Heart left ventricle (tissue), 13 donors: ENCODE data around the gene FAM209A.

Experiments
- POLR2A ChIP-seq, 2 donors: fragments of 450-650 bp; IDR thresholded peaks; one replicate each; pipeline ENCODE4 v1.6.1; 2017; ENCODE audit warnings: antibody characterized with exemption in 2 of 2, mild to moderate bottlenecking in 2 of 2, moderate library complexity in 2 of 2
- TF ChIP-seq, protein P1 (sequence below), 12 donors: fragments of 200-600 bp; sonication (generic) in 4 of 12; IDR thresholded peaks; one replicate each; pipeline versions ENCODE4 v1.5.0 to v1.8.0; 2018 to 2022; ENCODE audit warnings: antibody characterized with exemption in 12 of 12, mild to moderate bottlenecking in 5 of 12
- donor health status: ischemic (EF 13 %, LVEDD 7.1; RV severe dilation, severe dysfunction).
- donor health status: DM: no; HTN: yes; CAD: no.
- donor health status: DM: no; HTN: no; CAD: no.
- donor health status: ischemic (EF 25% LVEDD 6.9; RV normal size, moderate dysfunction).
- donor health status: ischemic (EF 25% LVEDD 5.7; RV mildly dilated, moderate dysfunction).
- donor health status: ischemic (EF 35%, LVEDD 5.7; RV mildly dilated, moderate dysfunction).
- donor health status: nonischemic (EF 11% LVEDD 7.7; RV severe dilation, severe dysfunction).
- donor health status: DM: yes; HTN: yes; CAD: no.
- donor health status: PGD.
- donor health status: ischemic (EF 29% LVEDD 5.4; RV normal size, mild dysfunction).
- donor health status: nonischemic (EF 23%, LVEDD 6.1; RV moderate dilation, normal function).

DNA sequence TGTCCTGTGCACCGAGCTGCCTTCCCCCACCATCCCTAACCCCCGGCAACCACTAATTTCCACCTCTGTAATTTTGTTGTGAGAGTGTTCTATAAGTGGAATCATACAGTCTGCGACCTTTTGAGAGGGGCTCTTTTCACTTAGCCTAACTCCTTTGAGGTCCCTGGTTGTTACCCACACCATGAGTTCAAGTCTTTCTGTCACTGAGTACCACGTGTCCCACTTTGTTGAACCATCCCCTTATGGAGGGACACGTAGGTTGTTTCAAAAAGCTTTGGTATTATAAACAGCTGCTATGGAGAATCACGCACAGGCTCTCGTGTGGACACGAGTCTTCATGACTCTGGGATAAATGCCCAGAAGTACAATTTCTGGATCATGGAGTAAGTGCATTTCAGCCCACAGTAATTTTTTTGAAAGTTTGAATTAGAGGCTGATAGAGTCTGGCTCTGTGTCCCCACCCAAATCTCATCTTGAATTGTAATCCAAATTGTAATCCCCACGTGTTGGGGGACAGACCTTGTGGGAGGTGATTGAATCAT, 18.0 kb downstream of the FAM209A start:
- TF ChIP-seq, protein P1, sequence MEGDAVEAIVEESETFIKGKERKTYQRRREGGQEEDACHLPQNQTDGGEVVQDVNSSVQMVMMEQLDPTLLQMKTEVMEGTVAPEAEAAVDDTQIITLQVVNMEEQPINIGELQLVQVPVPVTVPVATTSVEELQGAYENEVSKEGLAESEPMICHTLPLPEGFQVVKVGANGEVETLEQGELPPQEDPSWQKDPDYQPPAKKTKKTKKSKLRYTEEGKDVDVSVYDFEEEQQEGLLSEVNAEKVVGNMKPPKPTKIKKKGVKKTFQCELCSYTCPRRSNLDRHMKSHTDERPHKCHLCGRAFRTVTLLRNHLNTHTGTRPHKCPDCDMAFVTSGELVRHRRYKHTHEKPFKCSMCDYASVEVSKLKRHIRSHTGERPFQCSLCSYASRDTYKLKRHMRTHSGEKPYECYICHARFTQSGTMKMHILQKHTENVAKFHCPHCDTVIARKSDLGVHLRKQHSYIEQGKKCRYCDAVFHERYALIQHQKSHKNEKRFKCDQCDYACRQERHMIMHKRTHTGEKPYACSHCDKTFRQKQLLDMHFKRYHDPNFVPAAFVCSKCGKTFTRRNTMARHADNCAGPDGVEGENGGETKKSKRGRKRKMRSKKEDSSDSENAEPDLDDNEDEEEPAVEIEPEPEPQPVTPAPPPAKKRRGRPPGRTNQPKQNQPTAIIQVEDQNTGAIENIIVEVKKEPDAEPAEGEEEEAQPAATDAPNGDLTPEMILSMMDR (IDR thresholded peaks at IDR 0.05): no peak
- TF ChIP-seq POLR2A (IDR thresholded peaks at IDR 0.05): no peak
